HuH-7 (cell line): Measurements from ENCODE around the gene CTNNA3.
"Not testable (repeated sequence)": the region's sequence is repeated elsewhere in the genome, so short reads cannot be mapped to it uniquely, and the experiment has no call there.

Experiments used
- DNase-seq: peaks from one replicate; pipeline ENCODE4 v3.0.0; 2011; ENCODE audit warnings: low spot score

The CTNNA3 gene

GRCh38 chr10:67602268-67602950, 93.6 kb downstream of the CTNNA3 start:
- DNase-seq, result no peak

- no peak for DNase-seq
Measured at GRCh38 chr10:67599597-67599996, 96.4 kb downstream of the CTNNA3 start.

GRCh38 chr10:67596641-67597040, 99.4 kb downstream of the CTNNA3 start:
- DNase-seq, result no peak

GRCh38 chr10:67587771-67588170, 108.2 kb downstream of the CTNNA3 start:
- no peak for DNase-seq

GRCh38 chr10:67575532-67575931, 120.5 kb downstream of the CTNNA3 start:
- DNase-seq, result no peak

- DNase-seq, result no peak
Measured at GRCh38 chr10:67573484-67573883, 122.5 kb downstream of the CTNNA3 start.

GRCh38 chr10:67571503-67571902, 124.5 kb downstream of the CTNNA3 start:
- DNase-seq, result no peak

GRCh38 chr10:67558311-67558710, 137.7 kb downstream of the CTNNA3 start:
- not testable (repeated sequence) for DNase-seq

- DNase-seq, result no peak
Measured at GRCh38 chr10:67553254-67553653, 142.7 kb downstream of the CTNNA3 start.

- no peak for DNase-seq
Measured at GRCh38 chr10:67550838-67551402, 145.1 kb downstream of the CTNNA3 start.

- no peak for DNase-seq
Measured at GRCh38 chr10:67550046-67550445, 145.9 kb downstream of the CTNNA3 start.

GRCh38 chr10:67549390-67549789, 146.6 kb downstream of the CTNNA3 start:
- no peak for DNase-seq

GRCh38 chr10:67541411-67541810, 154.6 kb downstream of the CTNNA3 start:
- no peak for DNase-seq

- DNase-seq, result no peak
Measured at GRCh38 chr10:67539312-67539711, 156.7 kb downstream of the CTNNA3 start.

GRCh38 chr10:67537906-67538305, 158.1 kb downstream of the CTNNA3 start:
- no peak for DNase-seq

GRCh38 chr10:67533376-67533775, 162.6 kb downstream of the CTNNA3 start:
- no peak for DNase-seq

- not testable (repeated sequence) for DNase-seq
Measured at GRCh38 chr10:67530990-67531389, 165.0 kb downstream of the CTNNA3 start.

- no peak for DNase-seq
Measured at GRCh38 chr10:67527351-67527750, 168.6 kb downstream of the CTNNA3 start.

GRCh38 chr10:67521546-67521945, 174.4 kb downstream of the CTNNA3 start:
- DNase-seq, result no peak

- DNase-seq, result peak; percentile 17
Measured at GRCh38 chr10:67520924-67521520, 175.0 kb downstream of the CTNNA3 start.

- no peak for DNase-seq
Measured at GRCh38 chr10:67519434-67519833, 176.6 kb downstream of the CTNNA3 start.

- no peak for DNase-seq
Measured at GRCh38 chr10:67518756-67519155, 177.2 kb downstream of the CTNNA3 start.

- DNase-seq, result no peak
Measured at GRCh38 chr10:67518043-67518442, 178.0 kb downstream of the CTNNA3 start.

- no peak for DNase-seq
Measured at GRCh38 chr10:67506757-67507091, 189.3 kb downstream of the CTNNA3 start.
